T-helper 9 cell (primary cell): ENCODE data around the gene C6orf58.
"Not testable (repeated sequence)": the region's sequence is repeated elsewhere in the genome, so short reads cannot be mapped to it uniquely, and the experiment has no call there.

Experiments used
- DNase-seq: peaks from one replicate; pipeline ENCODE4 v3.0.0-alpha.2; 2020

Gene C6orf58

GRCh38 chr6:127592964-127593363, 16.0 kb downstream of the C6orf58 start:
- no peak for DNase-seq

GRCh38 chr6:127593456-127593855, 16.5 kb downstream of the C6orf58 start:
- DNase-seq: not testable (repeated sequence)

- DNase-seq: no peak
Measured at GRCh38 chr6:127606131-127606562, 29.2 kb downstream of the C6orf58 start.

DNA sequence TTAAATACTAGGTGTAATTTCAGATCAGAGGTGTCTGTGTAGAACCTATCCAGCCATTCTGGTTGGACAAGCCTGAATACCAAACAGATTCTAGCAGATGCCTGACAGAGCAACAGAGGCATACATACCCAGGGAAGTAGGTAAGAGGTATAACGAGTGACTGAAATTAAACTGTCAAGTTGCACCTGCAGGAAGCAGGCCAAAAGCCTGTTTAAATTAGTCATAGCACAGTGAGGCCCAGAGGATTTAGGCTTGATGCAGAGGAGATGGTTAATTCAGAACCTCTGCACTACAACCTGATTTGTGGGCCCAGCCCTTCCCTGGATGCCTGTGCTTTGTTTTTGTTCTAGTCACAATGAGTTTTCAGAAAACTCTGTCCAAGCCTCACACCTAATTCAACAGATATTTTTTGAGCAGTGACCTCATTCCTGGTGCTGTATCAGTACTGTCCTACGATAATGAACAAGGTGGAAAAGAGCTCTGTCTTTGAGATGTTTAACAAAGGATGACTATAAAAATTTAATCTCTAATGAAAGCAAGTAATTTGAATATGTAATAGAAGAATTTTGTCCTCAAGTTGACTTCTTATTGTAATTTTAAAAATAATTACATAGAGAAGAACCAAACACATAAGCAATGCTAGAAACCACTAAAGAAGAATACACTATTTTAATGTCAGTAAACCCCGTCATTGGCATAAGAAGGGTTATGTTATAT, 31.7 kb downstream of the C6orf58 start:
- DNase-seq: no peak

DNA sequence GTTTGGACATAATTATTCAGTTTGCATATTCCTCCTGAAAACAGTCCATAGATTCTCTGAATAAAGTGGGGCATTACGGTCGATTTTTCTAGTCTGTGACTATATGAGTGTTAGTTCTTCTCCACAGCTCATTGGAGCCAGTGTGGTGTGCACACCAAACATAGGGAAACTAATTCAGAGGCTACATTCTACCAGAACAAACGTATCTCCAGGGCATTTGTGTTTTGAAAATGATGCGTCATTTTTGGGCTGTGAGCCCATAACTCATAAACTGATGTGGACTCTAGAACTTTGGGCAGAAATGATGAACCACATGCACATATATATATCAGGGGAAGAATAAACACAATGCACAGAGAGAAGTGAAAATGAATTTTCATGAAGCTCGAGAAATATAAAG, 41.8 kb downstream of the C6orf58 start:
- DNase-seq: no peak

DNA sequence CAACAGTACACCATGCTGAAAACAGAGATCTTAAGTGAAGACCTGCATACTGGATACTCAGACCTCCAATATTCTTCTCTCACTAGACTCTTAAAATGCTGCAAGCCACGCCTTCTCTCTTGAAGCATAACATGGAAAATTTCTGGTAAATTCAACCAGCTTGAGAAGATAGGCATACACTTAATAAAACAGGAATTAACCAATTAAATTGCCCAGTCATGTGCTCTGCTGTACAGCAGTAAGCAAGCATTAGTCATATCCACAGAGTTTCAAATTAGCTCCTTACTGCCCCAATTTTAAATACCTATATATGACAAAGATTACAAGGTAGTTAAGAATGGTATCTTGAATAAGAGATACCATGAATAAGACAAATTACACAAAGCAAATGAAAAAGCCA, 53.8 kb downstream of the C6orf58 start:
- DNase-seq: no peak

- DNase-seq: no peak
Measured at GRCh38 chr6:127634178-127634577, 57.2 kb downstream of the C6orf58 start.

DNA sequence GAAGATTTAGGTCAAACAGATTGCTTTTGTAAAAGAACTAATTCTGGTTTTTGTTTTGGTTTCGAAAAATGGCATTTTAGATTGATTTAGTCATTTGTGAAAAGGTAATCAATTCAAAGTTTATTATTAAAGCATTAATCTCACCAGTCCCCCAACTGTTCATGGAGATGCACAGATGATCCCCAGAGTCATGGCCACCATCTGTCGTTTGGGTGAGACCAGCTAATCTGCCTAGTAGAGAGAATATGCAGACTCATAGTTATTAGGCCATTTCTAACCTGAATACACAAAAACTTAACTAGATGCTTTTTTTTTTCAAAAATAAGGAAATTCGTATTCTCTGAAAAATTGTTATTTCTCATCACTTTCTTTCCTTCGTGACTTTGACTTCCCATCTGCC, 58.1 kb downstream of the C6orf58 start:
- DNase-seq: no peak

DNA sequence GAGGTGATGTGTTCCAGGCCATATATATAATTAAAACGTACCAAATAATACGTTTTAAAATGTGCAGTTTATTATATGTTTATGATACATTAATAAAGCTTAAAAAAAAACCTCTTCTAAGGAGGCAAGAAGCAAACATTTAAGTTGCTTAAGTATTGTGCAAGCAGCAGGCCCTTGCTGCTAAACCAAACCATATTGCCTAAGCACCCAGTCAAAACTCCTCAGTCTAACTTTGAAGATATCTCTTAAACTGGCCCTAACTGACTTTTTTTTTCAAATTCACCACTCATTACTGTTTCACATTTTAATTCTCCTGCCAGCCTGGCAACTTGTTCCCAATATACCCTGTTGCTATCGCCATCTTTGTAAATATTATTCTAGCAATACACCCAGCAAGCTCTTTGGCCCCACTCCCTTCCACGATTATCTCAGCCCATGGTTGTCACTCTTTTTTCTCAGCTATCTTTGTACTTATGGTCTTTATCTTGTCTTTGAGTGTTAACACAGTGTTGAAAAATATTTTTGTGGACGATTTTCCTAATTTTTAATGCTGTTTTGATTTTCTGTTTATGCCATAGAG, 60.9 kb downstream of the C6orf58 start:
- DNase-seq: no peak
